Activated CD8-positive, alpha-beta T cell treated with anti-CD3 and anti-CD28 coated beads, Interleukin-2, amount 10 ng/mL, durations not matched to agents 7 days and 5 days (primary cell): ENCODE results near the gene EP400. TPM values are rescaled to one million over a fixed set of nuclear protein-coding genes. Genes with fewer than 3 reads are reported as not detected.

Source experiments
- ATAC-seq: fragments of 150-1000 bp; cut with Tn5 transposase; one replicate; pipeline ENCODE4 v1.10.0; 2021; ENCODE audit warnings: moderate library complexity
- CTCF ChIA-PET: fragments of 350-600 bp; sonication (Branson Sonifier 250); formaldehyde crosslinking; loops from one replicate; lab custom pipeline; 2021; ENCODE audit warnings: antibody characterized with exemption; lab: Charles Lee
- POLR2A ChIA-PET: fragments of 350-600 bp; sonication (Branson Sonifier 250); formaldehyde crosslinking; loops from one replicate; lab custom pipeline; 2021; ENCODE audit warnings: antibody characterized with exemption; lab: Charles Lee
- DNase-seq: peaks from one replicate; pipeline ENCODE4 v3.0.0-alpha.2; 2020
- H3K27ac Mint-ChIP-seq: one replicate; pipeline ENCODE4 v1.8.0; 2021; ENCODE audit warnings: mild to moderate bottlenecking, mixed read lengths
- H3K27me3 Mint-ChIP-seq: one replicate; pipeline ENCODE4 v1.8.0; 2021; ENCODE audit warnings: low read depth, mixed read lengths
- H3K36me3 Mint-ChIP-seq: one replicate; pipeline ENCODE4 v1.8.0; 2021; ENCODE audit warnings: low read depth, mixed read lengths
- H3K4me1 Mint-ChIP-seq: one replicate; pipeline ENCODE4 v1.8.0; 2021; ENCODE audit warnings: low read depth, mixed read lengths
- H3K4me3 Mint-ChIP-seq: one replicate; pipeline ENCODE4 v1.8.0; 2021; ENCODE audit warnings: mild to moderate bottlenecking, mixed read lengths
- H3K9me3 Mint-ChIP-seq: one replicate; pipeline ENCODE4 v1.8.0; 2022; ENCODE audit warnings: mixed read lengths; ENCODE audit not compliant: insufficient read depth
- total RNA-seq, 2 experiments: library from RNA; stranded (reverse); gene quantifications; one replicate each; pipeline ENCODE4 v1.2.3, GENCODE V29; 2021

EP400 gene
- total RNA-seq, 2 experiments from 2014 or later: 58.0 to 58.8 TPM

- H3K36me3 Mint-ChIP-seq: peaks cover 32% of the 10 kb centered on the region
- no peaks in the 10 kb centered on the region for H3K27me3 Mint-ChIP-seq
- no peaks in the 10 kb centered on the region for H3K9me3 Mint-ChIP-seq
- POLR2A ChIA-PET: no interaction called here
- ATAC-seq (no peak), DNase-seq (no peak)
- H3K4me1 Mint-ChIP-seq: no peaks in the 10 kb centered on the region
- no peak overlapping the region for H3K27ac Mint-ChIP-seq
- CTCF ChIA-PET: no interaction called here
- H3K4me3 Mint-ChIP-seq: no peak overlapping the region
These were observed 158.6 kb downstream of the EP400 start for GRCh38 chr12:132108211-132108832.

- ChIA-PET CTCF (no interaction called here), POLR2A (no interaction called here)
- Mint-ChIP-seq H3K4me1 (peaks cover 2% of the 10 kb centered on the region), H3K36me3 (peaks cover 37% of the 10 kb centered on the region), H3K27ac (no peak overlapping the region), H3K27me3 (no peaks in the 10 kb centered on the region), H3K4me3 (no peak overlapping the region), H3K9me3 (no peaks in the 10 kb centered on the region)
- ATAC-seq: no peak
- DNase-seq: no peak
These were observed 160.0 kb downstream of the EP400 start for GRCh38 chr12:132109741-132110140.

GRCh38 chr12:132110677-132111076 is 160.9 kb downstream of the EP400 start:
- Mint-ChIP-seq H3K36me3 (peaks cover 41% of the 10 kb centered on the region), H3K4me3 (no peak overlapping the region), H3K9me3 (no peaks in the 10 kb centered on the region), H3K27ac (no peak overlapping the region), H3K4me1 (peaks cover 6% of the 10 kb centered on the region), H3K27me3 (no peaks in the 10 kb centered on the region)
- DNase-seq (no peak), ATAC-seq (no peak)
- ChIA-PET CTCF (no interaction called here), POLR2A (no interaction called here)

- ChIA-PET POLR2A (no interaction called here), CTCF (no interaction called here)
- DNase-seq (no peak), ATAC-seq (no peak)
- peaks cover 41% of the 10 kb centered on the region for H3K36me3 Mint-ChIP-seq
- H3K27ac Mint-ChIP-seq: no peak overlapping the region
- H3K9me3 Mint-ChIP-seq: no peaks in the 10 kb centered on the region
- no peaks in the 10 kb centered on the region for H3K27me3 Mint-ChIP-seq
- H3K4me3 Mint-ChIP-seq: no peak overlapping the region
- H3K4me1 Mint-ChIP-seq: peaks cover 6% of the 10 kb centered on the region
These were observed 162.0 kb downstream of the EP400 start for GRCh38 chr12:132111654-132112304.

GRCh38 chr12:132114667-132115066 is 164.9 kb downstream of the EP400 start:
- CTCF ChIA-PET: no interaction called here
- Mint-ChIP-seq H3K4me3 (no peak overlapping the region), H3K27me3 (no peaks in the 10 kb centered on the region), H3K9me3 (no peaks in the 10 kb centered on the region), H3K36me3 (peaks cover 27% of the 10 kb centered on the region), H3K27ac (no peak overlapping the region), H3K4me1 (peaks cover 6% of the 10 kb centered on the region)
- ATAC-seq (no peak), DNase-seq (no peak)
- POLR2A ChIA-PET: no interaction called here

GRCh38 chr12:132115500-132115899 is 165.8 kb downstream of the EP400 start:
- no peak for ATAC-seq
- ChIA-PET POLR2A (no interaction called here), CTCF (no interaction called here)
- peaks cover 23% of the 10 kb centered on the region for H3K36me3 Mint-ChIP-seq
- H3K27me3 Mint-ChIP-seq: no peaks in the 10 kb centered on the region
- no peak for DNase-seq
- no peak overlapping the region for H3K4me3 Mint-ChIP-seq
- H3K9me3 Mint-ChIP-seq: no peaks in the 10 kb centered on the region
- H3K27ac Mint-ChIP-seq: no peak overlapping the region
- H3K4me1 Mint-ChIP-seq: peaks cover 6% of the 10 kb centered on the region

GRCh38 chr12:132116709-132117557 is 167.2 kb downstream of the EP400 start:
- ChIA-PET CTCF (no interaction called here), POLR2A (no interaction called here)
- Mint-ChIP-seq H3K9me3 (no peaks in the 10 kb centered on the region), H3K27me3 (no peaks in the 10 kb centered on the region), H3K4me3 (no peak overlapping the region), H3K27ac (no peak overlapping the region), H3K4me1 (peaks cover 6% of the 10 kb centered on the region), H3K36me3 (peaks cover 12% of the 10 kb centered on the region)
- ATAC-seq (peak; percentile 39), DNase-seq (no peak)

GRCh38 chr12:132117558-132117875 is 167.8 kb downstream of the EP400 start:
- CTCF ChIA-PET: no interaction called here

GRCh38 chr12:132118876-132119275 is 169.1 kb downstream of the EP400 start:
- CTCF ChIA-PET: no interaction called here
- no peak for DNase-seq
- Mint-ChIP-seq H3K4me3 (no peak overlapping the region), H3K9me3 (no peaks in the 10 kb centered on the region), H3K27me3 (no peaks in the 10 kb centered on the region), H3K4me1 (peaks cover 6% of the 10 kb centered on the region), H3K36me3 (peaks cover 13% of the 10 kb centered on the region), H3K27ac (no peak overlapping the region)
- POLR2A ChIA-PET: no interaction called here
- ATAC-seq: no peak

More at GRCh38 chr12:132117558-132117875, 167.8 kb downstream of the EP400 start:
- peaks cover 12% of the 10 kb centered on the region for H3K36me3 Mint-ChIP-seq
- no peaks in the 10 kb centered on the region for H3K27me3 Mint-ChIP-seq
- no peak overlapping the region for H3K4me3 Mint-ChIP-seq
- POLR2A ChIA-PET: no interaction called here
- DNase-seq: no peak
- H3K27ac Mint-ChIP-seq: no peak overlapping the region
- H3K4me1 Mint-ChIP-seq: peaks cover 6% of the 10 kb centered on the region
- H3K9me3 Mint-ChIP-seq: no peaks in the 10 kb centered on the region
- ATAC-seq: peak; percentile 47

- CTCF ChIA-PET: no interaction called here
- no peak for ATAC-seq
- H3K36me3 Mint-ChIP-seq: peaks cover 21% of the 10 kb centered on the region
These were observed 171.5 kb downstream of the EP400 start for GRCh38 chr12:132121283-132121682.

GRCh38 chr12:132123970-132124765 is 174.4 kb downstream of the EP400 start:
- ChIA-PET POLR2A (no interaction called here), CTCF (no interaction called here)
- ATAC-seq: no peak
- peaks cover 3% of the 10 kb centered on the region for H3K9me3 Mint-ChIP-seq
- peaks cover 48% of the 10 kb centered on the region for H3K36me3 Mint-ChIP-seq
- no peaks in the 10 kb centered on the region for H3K27me3 Mint-ChIP-seq
- no peak for DNase-seq
- H3K27ac Mint-ChIP-seq: no peak overlapping the region
- peaks cover 2% of the 10 kb centered on the region for H3K4me1 Mint-ChIP-seq
- H3K4me3 Mint-ChIP-seq: no peak overlapping the region

More at GRCh38 chr12:132121283-132121682, 171.5 kb downstream of the EP400 start:
- POLR2A ChIA-PET: no interaction called here
- peaks cover 2% of the 10 kb centered on the region for H3K4me1 Mint-ChIP-seq
- no peak overlapping the region for H3K27ac Mint-ChIP-seq
- no peaks in the 10 kb centered on the region for H3K9me3 Mint-ChIP-seq
- H3K4me3 Mint-ChIP-seq: no peak overlapping the region
- DNase-seq: no peak
- no peaks in the 10 kb centered on the region for H3K27me3 Mint-ChIP-seq
